ENCODE measurements around the gene FOLR1.
"Not testable (repeated sequence)": the region's sequence is repeated elsewhere in the genome, so short reads cannot be mapped to it uniquely, and the experiment has no call there.

FOLR1 gene

DNA sequence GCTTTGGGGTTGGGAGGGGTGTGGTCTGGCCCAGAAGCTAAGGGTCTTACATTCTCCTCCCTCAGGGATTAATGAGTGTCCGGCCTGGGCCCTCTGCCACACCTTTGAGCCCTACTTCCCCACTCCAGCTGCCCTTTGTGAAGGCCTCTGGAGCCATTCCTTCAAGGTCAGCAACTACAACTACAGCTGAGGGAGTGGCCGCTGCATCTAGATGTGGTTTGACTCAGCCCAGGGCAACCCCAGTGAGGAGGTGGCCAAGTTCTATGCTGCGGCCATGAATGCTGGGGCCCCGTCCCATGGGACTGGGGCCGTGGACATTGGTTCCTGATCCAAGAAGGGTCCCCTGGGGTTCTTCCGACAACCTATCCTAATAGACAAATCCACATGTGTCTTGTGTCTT, 14.3 kb upstream of the FOLR1 start:
- TF ChIP-seq, protein P1, sequence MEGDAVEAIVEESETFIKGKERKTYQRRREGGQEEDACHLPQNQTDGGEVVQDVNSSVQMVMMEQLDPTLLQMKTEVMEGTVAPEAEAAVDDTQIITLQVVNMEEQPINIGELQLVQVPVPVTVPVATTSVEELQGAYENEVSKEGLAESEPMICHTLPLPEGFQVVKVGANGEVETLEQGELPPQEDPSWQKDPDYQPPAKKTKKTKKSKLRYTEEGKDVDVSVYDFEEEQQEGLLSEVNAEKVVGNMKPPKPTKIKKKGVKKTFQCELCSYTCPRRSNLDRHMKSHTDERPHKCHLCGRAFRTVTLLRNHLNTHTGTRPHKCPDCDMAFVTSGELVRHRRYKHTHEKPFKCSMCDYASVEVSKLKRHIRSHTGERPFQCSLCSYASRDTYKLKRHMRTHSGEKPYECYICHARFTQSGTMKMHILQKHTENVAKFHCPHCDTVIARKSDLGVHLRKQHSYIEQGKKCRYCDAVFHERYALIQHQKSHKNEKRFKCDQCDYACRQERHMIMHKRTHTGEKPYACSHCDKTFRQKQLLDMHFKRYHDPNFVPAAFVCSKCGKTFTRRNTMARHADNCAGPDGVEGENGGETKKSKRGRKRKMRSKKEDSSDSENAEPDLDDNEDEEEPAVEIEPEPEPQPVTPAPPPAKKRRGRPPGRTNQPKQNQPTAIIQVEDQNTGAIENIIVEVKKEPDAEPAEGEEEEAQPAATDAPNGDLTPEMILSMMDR (IDR thresholded peaks at IDR 0.05; ENCODE audit: borderline replicate concordance, insufficient read depth, low read depth, low read length): no peak
- no peak overlapping the region for H3K4me3 ChIP-seq (ENCODE audit: low read depth, low read length)

GRCh38 chr11:72179049-72179803, 12.7 kb upstream of the FOLR1 start:
- TF ChIP-seq, protein P1 (IDR thresholded peaks at IDR 0.05; ENCODE audit: borderline replicate concordance, insufficient read depth, low read depth, low read length): no peak
- H3K4me3 ChIP-seq (ENCODE audit: low read depth, low read length): no peak overlapping the region

DNA sequence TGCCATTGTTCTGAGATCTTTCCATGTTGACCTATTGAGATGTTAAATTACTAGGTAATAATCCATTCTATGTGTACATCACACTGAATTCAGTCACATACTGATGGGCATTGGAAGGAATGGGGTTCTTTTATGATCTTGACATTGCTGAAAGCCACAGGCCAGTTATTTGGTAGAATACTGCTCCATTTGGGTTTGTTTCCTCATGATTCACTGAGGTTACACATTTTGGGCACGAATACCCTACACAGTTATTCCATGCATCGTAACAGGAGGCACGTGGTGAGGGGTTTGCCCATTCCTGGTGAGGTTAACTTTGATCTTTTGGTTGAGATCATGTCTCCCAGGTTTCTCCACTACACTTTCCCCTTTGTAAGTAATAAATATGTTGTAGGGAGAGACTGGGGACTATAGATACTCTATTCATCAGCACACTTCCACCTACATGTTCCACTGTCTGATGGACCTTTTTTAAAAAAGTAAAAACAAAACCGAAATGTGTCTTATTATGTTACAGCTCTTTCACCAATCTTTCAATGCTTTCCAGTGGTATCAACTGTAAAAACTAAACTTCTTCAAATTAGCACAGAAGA, 12.0 kb upstream of the FOLR1 start:
- H3K4me3 ChIP-seq (ENCODE audit: low read depth, low read length): no peak overlapping the region
- TF ChIP-seq, protein P1 (IDR thresholded peaks at IDR 0.05; ENCODE audit: borderline replicate concordance, insufficient read depth, low read depth, low read length): no peak

DNA sequence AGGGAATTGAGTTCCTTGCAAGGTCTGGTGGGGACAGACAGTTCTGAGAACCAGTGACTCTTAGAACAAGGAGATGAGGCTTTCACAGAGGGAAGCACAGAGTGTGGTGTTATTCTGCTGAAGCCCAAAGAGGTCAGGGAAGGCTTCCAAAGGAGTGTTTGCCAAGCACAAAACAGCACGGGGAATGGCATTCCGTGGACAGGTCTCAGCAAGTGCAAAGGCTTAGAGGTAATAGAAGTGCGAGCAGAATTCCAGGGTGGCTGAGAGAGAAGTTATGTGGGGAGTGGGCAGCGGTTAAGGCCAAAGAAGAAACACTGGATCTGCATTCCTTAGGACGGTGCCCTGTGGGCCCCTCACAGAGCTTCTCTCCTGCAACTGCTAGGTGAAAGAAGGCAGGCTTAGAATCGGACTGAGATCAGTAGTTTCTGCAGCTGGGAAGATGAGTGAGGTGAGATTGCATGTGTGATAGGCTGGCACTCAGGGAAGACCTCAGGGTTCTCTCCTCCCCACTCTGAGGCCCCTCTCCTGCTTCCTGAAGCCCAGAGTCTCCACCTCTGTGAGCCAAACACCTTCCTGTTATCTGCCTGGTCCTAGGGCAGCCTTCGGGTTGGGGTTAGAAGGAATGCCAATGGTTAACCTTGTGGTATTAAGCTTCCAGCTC, 10.9 kb upstream of the FOLR1 start:
- H3K4me3 ChIP-seq (ENCODE audit: low read depth, low read length): not testable (repeated sequence)

DNA sequence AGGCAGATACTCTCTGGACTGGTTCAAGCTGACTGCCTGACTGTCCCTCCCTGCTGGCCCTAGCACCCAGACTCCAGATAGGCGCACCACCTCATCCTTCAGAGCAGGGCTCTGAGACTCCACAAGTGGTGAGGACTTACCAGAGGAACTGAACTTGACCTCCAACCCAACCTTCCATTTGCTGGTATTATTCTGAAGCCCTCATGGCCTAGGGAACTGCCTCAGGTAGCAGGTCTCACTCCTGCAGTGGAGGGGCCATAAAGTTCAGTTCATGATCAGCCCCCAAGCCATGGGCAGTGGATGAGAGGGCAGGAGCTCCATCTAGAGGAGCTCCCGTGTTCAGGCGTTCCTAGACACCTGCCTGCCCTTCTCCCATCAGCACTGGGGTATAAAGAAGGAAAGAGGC, 10.4 kb upstream of the FOLR1 start:
- not testable (repeated sequence) for H3K4me3 ChIP-seq (ENCODE audit: low read depth, low read length)
- TF ChIP-seq, protein P1 (IDR thresholded peaks at IDR 0.05; ENCODE audit: borderline replicate concordance, insufficient read depth, low read depth, low read length): peak; percentile 26; the same call in 1 of the 2 replicates

- TF ChIP-seq, protein P1 (IDR thresholded peaks at IDR 0.05; ENCODE audit: borderline replicate concordance, insufficient read depth, low read depth, low read length): no peak
- H3K4me3 ChIP-seq (ENCODE audit: low read depth, low read length): no peak overlapping the region
Measured at GRCh38 chr11:72188267-72188666, 3.7 kb upstream of the FOLR1 start.

- no peak overlapping the region for H3K4me3 ChIP-seq (ENCODE audit: low read depth, low read length)
- TF ChIP-seq, protein P1 (IDR thresholded peaks at IDR 0.05; ENCODE audit: borderline replicate concordance, insufficient read depth, low read depth, low read length): no peak
Measured at GRCh38 chr11:72189455-72190250, 2.3 kb upstream of the FOLR1 start.
